HCT116 (cell line): ENCODE results near the gene TBXAS1.

Experiments used
- CEBPB ChIP-seq: IDR thresholded peaks from 2 replicates; pipeline ENCODE4 v1.6.1; 2012; ENCODE audit warnings: low read depth
- EGR1 ChIP-seq: IDR thresholded peaks from 2 replicates; pipeline ENCODE4 v1.6.1; 2012; ENCODE audit warnings: low read depth
- ELF1 ChIP-seq: IDR thresholded peaks from 2 replicates; pipeline ENCODE4 v1.6.1; 2012; ENCODE audit warnings: low read depth, borderline replicate concordance
- EZH2 ChIP-seq: fragments of 200-600 bp; sonication (generic); IDR thresholded peaks from 2 replicates; pipeline ENCODE4 v1.6.1; 2017; ENCODE audit warnings: antibody characterized with exemption, mixed run types
- EZH2phosphoT487 ChIP-seq: fragments of 200-600 bp; IDR thresholded peaks from 2 replicates; pipeline ENCODE4 v1.6.1; 2018; ENCODE audit warnings: antibody characterized with exemption, borderline replicate concordance
- POLR2A ChIP-seq: IDR thresholded peaks from 2 replicates; pipeline ENCODE4 v1.7.0; 2011; ENCODE audit warnings: borderline replicate concordance; ENCODE audit not compliant: insufficient read depth, insufficient read length; ENCODE audit errors: extremely low read depth
- POLR2AphosphoS5 ChIP-seq: IDR thresholded peaks from 2 replicates; pipeline ENCODE4 v1.6.1; 2011; ENCODE audit warnings: mild to moderate bottlenecking, low read depth, low read length, moderate library complexity
- SRF ChIP-seq: IDR thresholded peaks from 2 replicates; pipeline ENCODE4 v1.6.1; 2012; ENCODE audit warnings: low read depth
- TCF7L2 ChIP-seq: IDR thresholded peaks from 2 replicates; pipeline ENCODE4 v1.7.0; 2011; ENCODE audit warnings: borderline replicate concordance, inconsistent platforms; ENCODE audit not compliant: insufficient read depth, insufficient read length; ENCODE audit errors: extremely low read depth
- YY1 ChIP-seq: IDR thresholded peaks from 2 replicates; pipeline ENCODE4 v1.6.1; 2011; ENCODE audit warnings: low read length, low read depth, moderate library complexity, mild to moderate bottlenecking; ENCODE audit not compliant: insufficient replicate concordance; ENCODE audit errors: extremely low read depth
- ZNF274 ChIP-seq: fragments of 200-500 bp; sonication (Bioruptor generic); IDR thresholded peaks from 2 replicates; pipeline ENCODE4 v1.6.1; 2014; ENCODE audit warnings: mild to moderate bottlenecking, low read depth, low read length, inconsistent platforms
- TF ChIP-seq, protein P1 (sequence below), 3 experiments: fragments of 200-600 bp in 1 of 3; sonication (generic) in 1 of 3; IDR thresholded peaks in 2 of 3; conservative IDR thresholded peaks in 1 of 3; 2 replicates each; pipeline ENCODE4 v1.5.1; 2012 to 2017; ENCODE audit warnings: low read depth in 2 of 3, low read length in 2 of 3, antibody characterized with exemption in 1 of 3, borderline replicate concordance in 1 of 3, control low read depth in 1 of 3, mild to moderate bottlenecking in 1 of 3, mixed read lengths in 1 of 3, mixed run types in 1 of 3, moderate library complexity in 1 of 3; ENCODE audit not compliant: insufficient read depth in 1 of 3
- TF ChIP-seq, protein P2 (sequence below): IDR thresholded peaks from 2 replicates; pipeline ENCODE4 v1.6.1; 2012; ENCODE audit warnings: low read depth

DNA sequence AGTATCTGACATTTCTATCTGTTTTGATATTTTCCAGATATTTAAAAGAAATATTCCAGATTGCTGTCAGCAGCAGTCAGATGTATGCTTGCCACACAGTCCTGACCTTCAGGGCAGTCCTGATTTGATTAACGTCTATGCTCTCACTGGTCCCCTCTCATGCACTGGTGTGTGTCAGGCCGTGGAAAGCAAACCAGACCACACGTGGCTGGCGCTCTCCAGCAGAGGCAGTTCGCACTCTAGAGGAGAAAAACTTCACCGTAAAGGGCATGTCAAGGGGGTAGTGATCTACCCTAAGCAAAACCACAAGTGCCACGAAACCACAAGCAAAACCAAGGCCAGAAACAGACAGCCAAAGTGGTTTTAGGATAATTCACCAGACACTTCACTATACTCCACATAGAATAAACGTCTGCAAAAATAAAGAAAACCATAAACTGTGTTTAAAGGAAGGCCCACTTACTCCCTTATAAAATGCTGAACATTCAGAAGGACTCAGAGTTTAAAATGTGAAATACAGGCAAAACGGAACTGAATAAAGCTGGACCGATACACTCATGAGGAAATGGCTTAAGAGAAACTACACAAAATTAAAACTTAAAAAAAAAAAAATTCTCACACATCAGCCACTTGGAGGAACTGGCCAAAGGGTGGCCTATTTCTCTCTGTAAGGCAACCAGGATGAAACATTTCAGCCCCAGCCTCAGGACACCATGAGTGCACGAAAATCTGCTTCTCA lies 207.3 kb downstream of the TBXAS1 start:
- TF ChIP-seq, protein P1, sequence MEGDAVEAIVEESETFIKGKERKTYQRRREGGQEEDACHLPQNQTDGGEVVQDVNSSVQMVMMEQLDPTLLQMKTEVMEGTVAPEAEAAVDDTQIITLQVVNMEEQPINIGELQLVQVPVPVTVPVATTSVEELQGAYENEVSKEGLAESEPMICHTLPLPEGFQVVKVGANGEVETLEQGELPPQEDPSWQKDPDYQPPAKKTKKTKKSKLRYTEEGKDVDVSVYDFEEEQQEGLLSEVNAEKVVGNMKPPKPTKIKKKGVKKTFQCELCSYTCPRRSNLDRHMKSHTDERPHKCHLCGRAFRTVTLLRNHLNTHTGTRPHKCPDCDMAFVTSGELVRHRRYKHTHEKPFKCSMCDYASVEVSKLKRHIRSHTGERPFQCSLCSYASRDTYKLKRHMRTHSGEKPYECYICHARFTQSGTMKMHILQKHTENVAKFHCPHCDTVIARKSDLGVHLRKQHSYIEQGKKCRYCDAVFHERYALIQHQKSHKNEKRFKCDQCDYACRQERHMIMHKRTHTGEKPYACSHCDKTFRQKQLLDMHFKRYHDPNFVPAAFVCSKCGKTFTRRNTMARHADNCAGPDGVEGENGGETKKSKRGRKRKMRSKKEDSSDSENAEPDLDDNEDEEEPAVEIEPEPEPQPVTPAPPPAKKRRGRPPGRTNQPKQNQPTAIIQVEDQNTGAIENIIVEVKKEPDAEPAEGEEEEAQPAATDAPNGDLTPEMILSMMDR (IDR thresholded peaks at IDR 0.05 in 2 of 3, conservative IDR thresholded peaks at IDR 0.05 in 1 of 3; ENCODE audit: borderline replicate concordance in 1 of 3, insufficient read depth in 1 of 3, low read depth in 2 of 3, low read length in 2 of 3), result no peak
- TF ChIP-seq CEBPB (no peak), EGR1 (no peak), EZH2phosphoT487 (no peak), EZH2 (no peak), ZNF274 (no peak), POLR2A (no peak), YY1 (no peak), SRF (no peak), POLR2AphosphoS5 (no peak), TCF7L2 (no peak), ELF1 (no peak)
- TF ChIP-seq, protein P2, sequence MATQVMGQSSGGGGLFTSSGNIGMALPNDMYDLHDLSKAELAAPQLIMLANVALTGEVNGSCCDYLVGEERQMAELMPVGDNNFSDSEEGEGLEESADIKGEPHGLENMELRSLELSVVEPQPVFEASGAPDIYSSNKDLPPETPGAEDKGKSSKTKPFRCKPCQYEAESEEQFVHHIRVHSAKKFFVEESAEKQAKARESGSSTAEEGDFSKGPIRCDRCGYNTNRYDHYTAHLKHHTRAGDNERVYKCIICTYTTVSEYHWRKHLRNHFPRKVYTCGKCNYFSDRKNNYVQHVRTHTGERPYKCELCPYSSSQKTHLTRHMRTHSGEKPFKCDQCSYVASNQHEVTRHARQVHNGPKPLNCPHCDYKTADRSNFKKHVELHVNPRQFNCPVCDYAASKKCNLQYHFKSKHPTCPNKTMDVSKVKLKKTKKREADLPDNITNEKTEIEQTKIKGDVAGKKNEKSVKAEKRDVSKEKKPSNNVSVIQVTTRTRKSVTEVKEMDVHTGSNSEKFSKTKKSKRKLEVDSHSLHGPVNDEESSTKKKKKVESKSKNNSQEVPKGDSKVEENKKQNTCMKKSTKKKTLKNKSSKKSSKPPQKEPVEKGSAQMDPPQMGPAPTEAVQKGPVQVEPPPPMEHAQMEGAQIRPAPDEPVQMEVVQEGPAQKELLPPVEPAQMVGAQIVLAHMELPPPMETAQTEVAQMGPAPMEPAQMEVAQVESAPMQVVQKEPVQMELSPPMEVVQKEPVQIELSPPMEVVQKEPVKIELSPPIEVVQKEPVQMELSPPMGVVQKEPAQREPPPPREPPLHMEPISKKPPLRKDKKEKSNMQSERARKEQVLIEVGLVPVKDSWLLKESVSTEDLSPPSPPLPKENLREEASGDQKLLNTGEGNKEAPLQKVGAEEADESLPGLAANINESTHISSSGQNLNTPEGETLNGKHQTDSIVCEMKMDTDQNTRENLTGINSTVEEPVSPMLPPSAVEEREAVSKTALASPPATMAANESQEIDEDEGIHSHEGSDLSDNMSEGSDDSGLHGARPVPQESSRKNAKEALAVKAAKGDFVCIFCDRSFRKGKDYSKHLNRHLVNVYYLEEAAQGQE, result no peak
